ENCODE measurements around the gene GK2. TPM values are rescaled to one million over a fixed set of nuclear protein-coding genes. Genes with fewer than 3 reads are reported as not detected.

The GK2 gene
- total RNA-seq, 3 donors from 2014 or later: not detected

DNA sequence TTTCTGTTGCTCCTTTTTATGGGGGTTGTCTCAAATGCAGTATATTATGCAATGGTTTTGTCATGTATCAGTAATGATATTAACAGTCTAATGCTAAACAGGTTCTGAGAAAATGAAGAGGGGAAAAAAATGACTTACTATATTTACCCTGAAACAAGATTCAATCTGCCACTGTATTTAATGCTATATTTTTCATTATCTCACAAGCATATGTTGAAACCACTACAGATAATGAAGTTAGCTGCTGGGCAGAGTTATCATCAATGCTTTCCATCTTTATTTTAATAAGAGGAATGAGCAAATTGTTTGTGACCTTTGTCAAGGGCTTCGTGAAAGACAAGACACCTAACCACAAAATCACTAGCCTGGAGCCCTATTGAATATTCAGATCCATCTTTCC, 49.6 kb downstream of the GK2 start:
- Mint-ChIP-seq H3K9me3 (no peaks in the 10 kb centered on the region), H3K27me3 (ENCODE audit: low read depth) (no peaks in the 10 kb centered on the region), H3K4me3 (no peak overlapping the region), H3K4me1 (ENCODE audit: low read depth) (no peaks in the 10 kb centered on the region), H3K36me3 (ENCODE audit: insufficient read depth) (no peaks in the 10 kb centered on the region)
- no peak for DNase-seq
- ATAC-seq: no peak

- H3K4me1 Mint-ChIP-seq (ENCODE audit: low read depth): no peaks in the 10 kb centered on the region
- no peaks in the 10 kb centered on the region for H3K27me3 Mint-ChIP-seq (ENCODE audit: low read depth)
- no peaks in the 10 kb centered on the region for H3K9me3 Mint-ChIP-seq
- no peaks in the 10 kb centered on the region for H3K36me3 Mint-ChIP-seq (ENCODE audit: insufficient read depth)
- H3K4me3 Mint-ChIP-seq: no peak overlapping the region
- DNase-seq (no peak), ATAC-seq (no peak)
These were observed 50.7 kb downstream of the GK2 start for GRCh38 chr4:79357365-79357764.

Other genes with a start within 250 kb of the GK2 start
- not detected for gene NAA11, start 82.2 kb downstream of the GK2 start, total RNA-seq